Hematopoietic multipotent progenitor cell treated with erythropoietin and hydrocortisone succinate and interleukin-3 and kit ligand, for 4 days (in vitro differentiated cells): ENCODE results near the gene HES3.

Experiments
- DNase-seq: peaks from one replicate; pipeline ENCODE4 v3.0.0-alpha.2; 2015

HES3 gene

GRCh38 chr1:6281511-6282402, 37.8 kb downstream of the HES3 start:
- no peak for DNase-seq

- DNase-seq: no peak
Observed at GRCh38 chr1:6282577-6283270, 38.7 kb downstream of the HES3 start.

- no peak for DNase-seq
Observed at GRCh38 chr1:6285336-6285735, 41.4 kb downstream of the HES3 start.

- no peak for DNase-seq
Observed at GRCh38 chr1:6286266-6286665, 42.3 kb downstream of the HES3 start.

GRCh38 chr1:6287029-6287428, 43.0 kb downstream of the HES3 start:
- DNase-seq: no peak

GRCh38 chr1:6287431-6287886, 43.5 kb downstream of the HES3 start:
- DNase-seq: no peak

- DNase-seq: no peak
Observed at GRCh38 chr1:6288026-6288425, 44.0 kb downstream of the HES3 start.

GRCh38 chr1:6288665-6289064, 44.7 kb downstream of the HES3 start:
- peak; percentile 58 for DNase-seq

GRCh38 chr1:6292102-6292501, 48.1 kb downstream of the HES3 start:
- DNase-seq: no peak

GRCh38 chr1:6294080-6294889, 50.3 kb downstream of the HES3 start:
- DNase-seq: peak; percentile 41

- peak; percentile 53 for DNase-seq
Observed at GRCh38 chr1:6294890-6295556, 51.0 kb downstream of the HES3 start.
